Ovary (tissue), 3 donors: ENCODE measurements around the gene ABCC2.

Experiments
- CTCF ChIP-seq, 3 donors: fragments of 450-650 bp in 2 of 3; fragments of 200-600 bp in 1 of 3; IDR thresholded peaks; one replicate each; pipeline versions ENCODE4 v1.5.1 to v1.8.0; 2016 to 2022; ENCODE audit warnings: antibody characterized with exemption in 3 of 3, mild to moderate bottlenecking in 1 of 3
- POLR2A ChIP-seq: fragments of 450-650 bp; IDR thresholded peaks from one replicate; pipeline ENCODE4 v1.6.1; 2017; ENCODE audit warnings: antibody characterized with exemption, mild to moderate bottlenecking, moderate library complexity
- donor health status: DM: no; HTN: no; CAD: no.

GRCh38 chr10:99849536-99849935, 67.1 kb downstream of the ABCC2 start:
- TF ChIP-seq CTCF (IDR thresholded peaks at IDR 0.05): no peak
- no peak for TF ChIP-seq POLR2A
